Measurements from ENCODE around the gene HDAC1.
"Not testable (repeated sequence)": the region's sequence is repeated elsewhere in the genome, so short reads cannot be mapped to it uniquely, and the experiment has no call there.

Gene HDAC1

GRCh38 chr1:32291708-32292538 is at the start of gene HDAC1:
Gene HDAC1 (plus strand): TSS chr1:32292083. CDS start chr1:32292170, 87 bp downstream.
- DNase-seq: peak; percentile 89

GRCh38 chr1:32242341-32242851 is 49.5 kb upstream of the HDAC1 start:
- no peak for DNase-seq

GRCh38 chr1:32246888-32247273 is 45.0 kb upstream of the HDAC1 start, which contains the start of gene FAM167B:
Gene FAM167B (plus strand): TSS chr1:32247222. CDS start chr1:32247422, 200 bp downstream.
- no peak for DNase-seq

- no peak for DNase-seq
Measured at GRCh38 chr1:32247452-32247851, 44.4 kb upstream of the HDAC1 start.

- DNase-seq: peak; percentile 64
Measured at GRCh38 chr1:32247983-32248889, 43.6 kb upstream of the HDAC1 start.

GRCh38 chr1:32249831-32250525 is 41.9 kb upstream of the HDAC1 start:
- peak; percentile 69 for DNase-seq

- peak; percentile 46 for DNase-seq
Measured at GRCh38 chr1:32250893-32251716, 40.8 kb upstream of the HDAC1 start, which contains the start of gene LCK. Gene LCK (plus strand): TSS chr1:32251265. CDS start chr1:32274330, 23,065 bp downstream.

GRCh38 chr1:32255072-32256071 is 36.5 kb upstream of the HDAC1 start:
- DNase-seq: no peak

GRCh38 chr1:32256473-32257226 is 35.2 kb upstream of the HDAC1 start:
- DNase-seq: no peak

GRCh38 chr1:32257227-32257508 is 34.7 kb upstream of the HDAC1 start:
- DNase-seq: no peak

GRCh38 chr1:32263236-32263593 is 28.7 kb upstream of the HDAC1 start:
- not testable (repeated sequence) for DNase-seq

- DNase-seq: no peak
Measured at GRCh38 chr1:32263744-32264143, 28.1 kb upstream of the HDAC1 start.

GRCh38 chr1:32265846-32266245 is 26.0 kb upstream of the HDAC1 start:
- no peak for DNase-seq

- no peak for DNase-seq
Measured at GRCh38 chr1:32266921-32267591, 24.8 kb upstream of the HDAC1 start.

GRCh38 chr1:32269744-32270143 is 22.1 kb upstream of the HDAC1 start:
- no peak for DNase-seq

- DNase-seq: peak; percentile 38
Measured at GRCh38 chr1:32272557-32273390, 19.1 kb upstream of the HDAC1 start.

- DNase-seq: peak; percentile 81
Measured at GRCh38 chr1:32273391-32274208, 18.3 kb upstream of the HDAC1 start.
